HG02943 (cell line): Measurements from ENCODE around the gene ADAMTS4.

Experiments
- ATAC-seq: cut with Tn5 transposase; IDR thresholded peaks from one replicate; pipeline ENCODE4 v1.9.1; 2021; ENCODE audit warnings: mild to moderate bottlenecking, low read depth, moderate library complexity; ENCODE audit not compliant: unreplicated experiment

ADAMTS4 gene

DNA sequence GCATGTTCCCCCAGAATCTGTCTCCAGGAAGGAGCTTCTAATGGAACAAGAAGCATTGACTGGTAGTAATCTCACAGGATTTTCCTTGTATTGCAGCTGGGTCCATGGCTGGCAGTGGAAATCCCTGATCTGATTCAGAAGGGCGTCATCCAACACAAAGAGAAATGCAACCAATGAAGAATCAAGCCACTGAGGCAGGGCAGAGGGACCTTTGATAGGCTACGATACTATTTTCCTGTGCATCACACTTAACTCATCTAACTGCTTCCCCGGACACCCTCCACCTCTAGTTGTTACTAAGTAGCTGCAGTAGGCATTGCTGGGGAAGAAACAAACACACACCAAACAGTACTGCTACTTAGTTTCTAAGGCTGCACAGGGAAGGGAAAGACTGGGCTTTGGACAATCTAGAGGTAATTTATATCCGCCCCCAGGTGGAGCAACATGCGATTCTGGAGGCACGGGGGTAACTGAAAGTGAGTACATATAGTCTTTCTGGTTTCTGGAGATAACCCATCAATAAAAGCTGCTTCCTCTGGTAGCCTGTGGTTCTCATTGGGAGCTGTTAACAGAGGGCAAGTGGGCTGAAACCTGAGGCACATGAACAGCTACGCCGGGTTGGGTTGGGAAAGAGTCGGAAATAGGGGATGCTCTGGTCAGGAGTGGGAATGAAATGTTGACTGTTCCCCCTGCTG is 40.4 kb downstream of the ADAMTS4 start:
- peak; percentile 23 for ATAC-seq

DNA sequence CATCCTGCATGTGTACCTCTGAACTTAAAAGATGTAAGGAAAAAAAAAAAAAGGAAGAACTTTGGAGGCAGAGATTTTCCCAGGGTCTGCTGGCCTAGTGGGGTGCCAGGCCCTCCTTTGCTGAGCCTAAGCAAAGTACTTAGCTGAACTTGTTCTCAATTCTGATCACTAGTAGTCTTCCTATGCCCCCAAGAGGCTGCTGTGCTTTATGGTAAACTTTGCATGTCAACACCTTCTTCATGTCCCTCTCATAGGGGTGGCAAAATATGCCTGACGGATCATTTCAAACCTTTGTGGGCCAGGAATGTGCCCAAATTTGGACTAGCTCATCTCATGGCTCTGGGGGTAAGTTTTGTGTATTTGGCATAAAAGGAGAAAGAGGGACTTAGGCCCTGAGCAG is 41.0 kb downstream of the ADAMTS4 start:
- ATAC-seq: no peak

DNA sequence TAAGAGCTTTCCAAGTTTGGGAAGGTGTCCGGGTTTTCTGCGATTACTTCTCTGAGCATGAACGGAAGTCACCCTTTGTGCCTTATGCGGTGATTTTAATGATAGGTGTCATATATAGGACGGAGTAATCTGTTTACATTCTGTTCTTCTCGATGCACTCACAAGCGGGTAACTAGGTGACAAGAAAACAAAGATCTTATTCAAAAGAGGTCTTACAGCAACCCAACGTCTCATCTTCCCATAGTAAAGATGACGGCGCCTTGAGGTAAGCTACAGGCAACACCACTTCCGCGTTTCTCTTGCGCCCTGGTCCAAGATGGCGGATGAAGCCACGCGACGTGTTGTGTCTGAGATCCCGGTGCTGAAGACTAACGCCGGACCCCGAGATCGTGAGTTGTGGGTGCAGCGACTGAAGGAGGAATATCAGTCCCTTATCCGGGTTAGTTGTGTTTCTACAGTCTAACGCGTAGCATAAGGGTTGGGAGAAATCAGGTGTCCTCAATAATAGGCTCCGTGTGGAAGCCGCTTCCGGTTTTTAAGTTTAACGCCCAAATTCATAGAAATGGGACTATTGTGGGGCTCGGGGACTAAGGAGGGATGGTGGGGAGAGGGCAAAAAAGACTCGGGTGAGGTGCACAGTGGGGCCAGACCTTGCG is 45.0 kb downstream of the ADAMTS4 start, which contains the start of gene UFC1:
TSS of gene UFC1 (plus strand) at position 297 of the 656 bp plus-strand sequence. CDS start at position 317, 20 bp downstream.
- ATAC-seq: peak; percentile 79

DNA sequence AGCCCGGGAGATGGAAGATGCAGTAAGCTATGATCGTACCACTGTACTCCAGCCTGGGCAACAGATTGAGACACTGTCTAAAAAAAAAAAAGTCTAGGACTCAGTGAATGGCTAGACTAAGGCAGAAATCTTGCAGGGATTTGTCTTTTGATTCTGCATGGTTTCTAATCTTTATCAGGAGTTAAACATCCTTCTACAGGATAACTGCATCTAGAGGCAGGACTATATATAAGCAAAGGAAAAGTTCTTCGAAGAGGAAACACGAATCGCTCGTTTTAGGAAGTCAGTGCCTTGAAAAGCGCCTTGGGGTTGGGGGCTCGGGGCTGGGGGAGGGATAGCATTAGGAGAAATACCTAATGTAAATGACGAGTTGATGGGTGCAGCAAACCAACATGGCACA is 45.7 kb downstream of the ADAMTS4 start:
- ATAC-seq: no peak

DNA sequence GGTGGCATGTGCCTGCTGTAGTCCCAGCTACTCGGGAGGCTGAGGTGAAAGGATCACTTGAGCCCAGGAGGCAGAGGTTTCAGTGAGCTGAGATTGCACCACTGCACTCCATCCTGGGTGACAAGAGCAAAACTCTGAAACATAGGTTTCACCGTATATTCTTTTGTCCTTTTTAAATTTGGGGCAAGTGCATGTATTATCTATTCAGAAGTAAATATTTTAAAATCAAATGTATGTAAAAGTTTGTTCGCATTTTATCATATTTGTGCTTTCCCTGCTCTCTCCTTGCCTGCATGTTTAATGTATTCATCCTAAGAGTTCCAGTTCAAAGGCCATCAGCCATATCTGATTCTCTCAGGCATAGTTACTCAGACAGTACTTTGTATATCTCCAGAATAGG is 53.0 kb downstream of the ADAMTS4 start:
- ATAC-seq: no peak

DNA sequence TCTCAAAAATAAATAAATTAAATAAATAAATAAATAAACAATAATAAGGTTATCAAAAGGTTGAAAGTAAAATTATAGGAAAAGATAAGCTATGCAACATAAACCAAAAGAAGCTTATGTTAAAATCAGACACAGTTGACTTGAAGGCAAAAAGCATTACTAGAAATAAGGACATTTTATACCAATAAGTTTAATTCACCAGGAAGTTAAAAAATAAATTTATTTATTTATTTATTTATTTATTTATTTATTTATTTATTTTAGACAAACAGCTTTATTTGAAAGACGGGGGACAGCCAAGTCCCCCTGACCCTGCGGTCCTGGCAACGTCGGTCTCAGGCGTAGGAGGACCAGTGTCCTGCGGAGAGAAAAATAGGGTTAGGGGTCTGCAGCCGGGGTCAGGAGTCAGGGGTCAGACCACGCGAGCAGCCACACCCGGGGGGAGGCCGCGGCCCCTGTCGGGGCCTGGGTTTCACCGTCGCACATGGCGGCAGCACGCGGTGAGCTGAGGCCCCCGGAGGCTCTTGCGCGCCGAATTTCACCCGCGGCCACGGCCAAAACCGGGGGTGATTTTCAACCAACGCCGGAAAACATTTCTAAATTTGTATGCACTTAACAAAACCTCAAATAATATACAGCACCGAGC is 58.0 kb downstream of the ADAMTS4 start:
- ATAC-seq: no peak

DNA sequence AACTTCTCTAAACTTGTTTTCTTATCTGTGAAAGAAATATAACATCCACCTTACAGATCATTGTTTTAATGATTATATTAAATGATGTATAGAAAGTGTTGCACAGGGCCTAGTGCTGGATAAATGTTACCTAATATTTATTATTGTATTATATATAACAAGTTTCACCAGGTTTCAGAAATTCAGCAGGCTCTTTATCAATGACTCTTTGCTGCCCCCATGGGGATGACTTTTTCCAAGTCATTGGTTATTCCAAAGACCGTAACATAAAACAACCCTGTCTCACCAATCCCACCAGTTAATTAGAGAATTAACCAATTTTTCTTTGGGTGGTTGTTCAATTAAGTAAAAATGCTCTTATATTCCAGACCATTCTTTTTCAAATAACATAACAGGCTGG is 59.1 kb downstream of the ADAMTS4 start:
- ATAC-seq: no peak

DNA sequence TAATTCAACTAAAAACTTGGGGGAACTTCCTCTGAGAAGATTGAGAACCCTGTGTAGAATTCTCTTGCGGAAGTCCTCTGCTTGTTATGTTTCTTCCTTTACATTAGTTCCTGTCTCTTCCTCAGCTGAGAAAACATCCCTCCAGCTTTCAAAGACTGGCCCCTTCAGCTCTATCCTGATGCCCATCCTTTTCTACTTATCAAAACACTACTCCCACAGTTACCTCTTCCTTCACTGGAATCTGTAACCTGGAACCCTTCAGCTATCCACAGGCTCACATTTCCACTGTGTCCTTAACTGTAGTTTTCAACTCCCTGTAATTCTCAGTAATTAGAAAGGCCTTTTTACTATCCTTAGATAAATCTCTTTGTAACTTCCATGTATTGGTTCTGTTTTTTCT is 60.4 kb downstream of the ADAMTS4 start:
- no peak for ATAC-seq

DNA sequence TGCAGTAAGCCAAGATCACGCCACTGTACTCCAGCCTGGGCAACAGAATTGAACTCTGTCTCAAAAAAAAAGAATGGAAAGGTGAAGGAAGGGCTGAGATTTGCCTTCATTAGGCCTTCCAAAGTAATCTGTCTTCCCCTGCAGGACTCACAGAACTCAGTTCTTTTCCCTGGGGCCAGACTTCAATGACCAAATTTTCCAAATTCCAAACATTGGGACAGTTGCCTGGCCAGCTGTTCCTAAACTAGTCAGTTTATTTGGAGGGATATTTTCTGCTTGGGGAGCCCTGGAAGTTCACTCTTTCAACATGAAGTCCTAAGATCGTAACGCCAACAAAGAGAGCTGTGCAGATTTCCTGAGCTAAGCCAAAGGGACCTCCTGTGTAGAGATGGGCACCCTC is 61.0 kb downstream of the ADAMTS4 start:
- ATAC-seq: no peak
